ENCODE measurements around the gene KRT38. TPM values are rescaled to one million over a fixed set of nuclear protein-coding genes. Genes with fewer than 3 reads are reported as not detected.

The KRT38 gene
- total RNA-seq, 6 donors from 2014 or later = not detected

- 93 to 98% methylated on average over 9 to 10 of the region's 10 CpGs for WGBS, 2 donors
Measured at GRCh38 chr17:41480581-41480980, 39.8 kb upstream of the KRT38 start.

GRCh38 chr17:41480136-41480535 is 39.4 kb upstream of the KRT38 start:
- no peak overlapping the region for H3K27ac ChIP-seq
- DNase-seq = no peak
- H3K4me3 ChIP-seq = no peak overlapping the region
- H3K9me3 ChIP-seq = no peaks in the 10 kb centered on the region
- no peaks in the 10 kb centered on the region for H3K4me1 ChIP-seq
- TF ChIP-seq CTCF (IDR thresholded peaks at IDR 0.05) (no peak), POLR2A (IDR thresholded peaks at IDR 0.05) (no peak), POLR2AphosphoS5 (IDR thresholded peaks at IDR 0.05) (no peak), EP300 (IDR thresholded peaks at IDR 0.05) (no peak)
- no peak for ATAC-seq (ENCODE audit: low FRiP score in 2 of 2)
- no peaks in the 10 kb centered on the region for H3K27me3 ChIP-seq
- 61 to 82% methylated on average over 2 of the region's 2 CpGs for WGBS, 2 donors
- H3K36me3 ChIP-seq = no peaks in the 10 kb centered on the region

More at GRCh38 chr17:41480581-41480980, 39.8 kb upstream of the KRT38 start:
- no peak for TF ChIP-seq CTCF (IDR thresholded peaks at IDR 0.05)
- TF ChIP-seq POLR2AphosphoS5 (IDR thresholded peaks at IDR 0.05) = no peak
- no peak for TF ChIP-seq POLR2A (IDR thresholded peaks at IDR 0.05)
- no peak for TF ChIP-seq EP300 (IDR thresholded peaks at IDR 0.05)
- no peak for ATAC-seq (ENCODE audit: low FRiP score in 2 of 2)
- Histone ChIP-seq H3K4me1 (no peaks in the 10 kb centered on the region), H3K27ac (no peak overlapping the region), H3K9me3 (no peaks in the 10 kb centered on the region), H3K27me3 (no peaks in the 10 kb centered on the region), H3K4me3 (no peak overlapping the region), H3K36me3 (no peaks in the 10 kb centered on the region)
- DNase-seq = peak in 1 of 2 donors; percentile 6

- DNase-seq (no peak), ATAC-seq (ENCODE audit: low FRiP score in 2 of 2) (no peak)
- no peak overlapping the region for H3K4me3 ChIP-seq
- 95 to 97% methylated on average over 3 to 8 of the region's 8 CpGs for WGBS, 2 donors
- H3K4me1 ChIP-seq = no peaks in the 10 kb centered on the region
- no peaks in the 10 kb centered on the region for H3K27me3 ChIP-seq
- no peak overlapping the region for H3K27ac ChIP-seq
- H3K9me3 ChIP-seq = no peaks in the 10 kb centered on the region
- TF ChIP-seq CTCF (IDR thresholded peaks at IDR 0.05) = no peak
- no peak for TF ChIP-seq EP300 (IDR thresholded peaks at IDR 0.05)
- TF ChIP-seq POLR2A (IDR thresholded peaks at IDR 0.05) = no peak
- no peak for TF ChIP-seq POLR2AphosphoS5 (IDR thresholded peaks at IDR 0.05)
- no peaks in the 10 kb centered on the region for H3K36me3 ChIP-seq
Measured at GRCh38 chr17:41478237-41478636, 37.5 kb upstream of the KRT38 start.

- no peaks in the 10 kb centered on the region for H3K9me3 ChIP-seq
- TF ChIP-seq EP300 (IDR thresholded peaks at IDR 0.05) (no peak), POLR2AphosphoS5 (IDR thresholded peaks at IDR 0.05) (no peak), POLR2A (IDR thresholded peaks at IDR 0.05) (no peak), CTCF (IDR thresholded peaks at IDR 0.05) (no peak)
- 86 to 88% methylated on average over 21 to 22 of the region's 22 CpGs for WGBS, 2 donors
- H3K36me3 ChIP-seq = no peaks in the 10 kb centered on the region
- no peaks in the 10 kb centered on the region for H3K27me3 ChIP-seq
- ATAC-seq (ENCODE audit: low FRiP score in 2 of 2) (no peak), DNase-seq (peak in 1 of 2 donors; percentile 64)
- no peaks in the 10 kb centered on the region for H3K4me1 ChIP-seq
- H3K27ac ChIP-seq = no peak overlapping the region
- no peak overlapping the region for H3K4me3 ChIP-seq
Measured at GRCh38 chr17:41476866-41477815, 36.4 kb upstream of the KRT38 start.
